HG03045 (cell line): ENCODE results near the gene MED12L.

Source experiments
- ATAC-seq: cut with Tn5 transposase; IDR thresholded peaks from one replicate; pipeline ENCODE4 v1.9.1; 2021; ENCODE audit warnings: mild to moderate bottlenecking, moderate library complexity; ENCODE audit not compliant: unreplicated experiment

The MED12L gene

DNA sequence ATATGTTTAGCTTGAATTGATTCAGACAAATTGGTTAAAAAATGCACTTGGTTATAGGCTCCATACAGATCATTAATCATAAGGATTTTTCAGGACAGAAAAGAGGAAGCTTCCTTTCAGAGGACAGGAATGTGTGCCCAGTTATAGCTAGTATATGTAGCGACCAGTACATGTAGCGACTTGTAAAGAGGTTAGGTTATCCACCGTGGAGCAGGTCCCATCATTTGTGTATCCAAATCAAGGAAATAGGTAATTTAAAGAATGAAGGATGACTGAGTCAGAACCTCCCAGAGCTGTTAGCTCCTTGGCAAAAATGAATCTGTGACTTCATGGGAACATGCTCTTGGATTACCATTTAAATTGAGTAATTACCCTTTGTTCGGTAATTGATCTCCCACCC lies 314.9 kb downstream of the MED12L start:
- ATAC-seq, result no peak

DNA sequence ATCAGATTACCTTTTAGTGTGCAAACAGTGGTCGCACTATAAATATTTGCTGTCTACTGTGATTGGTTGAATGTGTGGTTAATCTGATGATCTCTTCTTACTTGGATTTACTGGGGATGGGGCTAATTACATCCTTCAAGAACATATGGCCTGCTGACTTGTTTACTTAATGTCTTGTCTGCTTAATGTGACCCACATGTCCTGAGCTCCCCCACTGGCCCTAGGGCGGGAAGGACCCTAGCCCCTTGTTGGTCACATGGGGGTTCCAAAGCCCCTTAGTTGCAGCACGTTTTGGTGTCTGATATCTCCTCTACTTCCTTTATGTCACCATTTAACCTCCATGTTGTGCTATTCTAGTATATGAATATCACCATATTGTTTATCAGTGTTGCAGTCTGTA lies 316.9 kb downstream of the MED12L start:
- ATAC-seq, result no peak

DNA sequence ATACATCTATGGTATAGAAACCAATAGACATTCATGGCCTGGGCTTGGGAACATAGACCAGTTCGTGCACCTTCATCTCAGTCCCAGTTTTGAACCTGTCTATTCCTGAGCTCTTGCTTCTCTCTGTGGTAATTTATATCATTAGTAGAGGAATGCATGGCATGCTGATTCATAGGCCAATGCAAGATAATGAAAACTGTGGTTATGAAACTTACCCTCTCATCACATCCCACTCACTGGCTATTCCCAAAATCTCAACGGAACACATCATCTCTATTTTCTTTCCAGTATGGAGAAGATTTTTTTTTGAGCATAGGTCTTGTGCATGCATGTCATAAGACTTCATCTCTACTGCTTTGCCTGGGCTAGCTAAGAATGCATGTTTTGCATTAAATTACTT lies 317.8 kb downstream of the MED12L start:
- no peak for ATAC-seq

DNA sequence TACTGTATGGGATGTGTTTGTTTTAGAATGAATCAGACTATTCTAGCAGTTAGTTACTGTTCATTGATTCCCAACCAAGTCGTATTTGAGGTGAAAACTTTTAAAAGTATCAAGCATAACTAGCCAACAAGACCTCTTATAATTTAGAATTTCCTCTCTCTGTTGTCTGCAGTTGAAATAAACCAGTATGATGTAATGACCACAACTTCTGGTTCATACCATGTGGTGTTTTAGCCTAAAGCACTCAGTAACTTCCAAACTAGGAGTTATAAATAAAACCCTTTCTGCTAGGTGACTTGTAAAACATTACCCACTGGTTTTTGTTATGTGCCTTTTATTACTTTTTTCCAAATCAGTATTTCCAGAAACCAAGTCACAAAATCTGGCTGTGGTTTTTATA lies 318.9 kb downstream of the MED12L start:
- no peak for ATAC-seq

DNA sequence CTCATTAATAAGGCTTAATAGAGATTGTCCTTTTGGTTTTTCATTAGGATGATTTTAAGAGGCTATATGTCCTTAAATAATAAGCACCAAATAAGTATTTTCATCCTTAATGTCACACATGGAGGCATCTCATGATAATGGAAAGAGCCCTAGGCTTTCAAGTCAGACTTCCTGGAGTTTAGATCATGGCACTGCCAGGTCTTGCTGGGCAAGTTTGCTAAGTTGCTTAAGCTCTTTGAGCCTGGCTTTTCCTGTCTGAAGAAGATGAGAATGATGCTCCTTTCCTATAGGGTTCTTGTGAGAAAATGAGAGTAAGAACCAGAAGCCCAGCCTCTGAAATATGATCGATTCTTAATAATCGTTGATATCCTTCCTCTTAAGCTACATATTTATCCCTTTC lies 322.5 kb downstream of the MED12L start:
- ATAC-seq, result no peak

DNA sequence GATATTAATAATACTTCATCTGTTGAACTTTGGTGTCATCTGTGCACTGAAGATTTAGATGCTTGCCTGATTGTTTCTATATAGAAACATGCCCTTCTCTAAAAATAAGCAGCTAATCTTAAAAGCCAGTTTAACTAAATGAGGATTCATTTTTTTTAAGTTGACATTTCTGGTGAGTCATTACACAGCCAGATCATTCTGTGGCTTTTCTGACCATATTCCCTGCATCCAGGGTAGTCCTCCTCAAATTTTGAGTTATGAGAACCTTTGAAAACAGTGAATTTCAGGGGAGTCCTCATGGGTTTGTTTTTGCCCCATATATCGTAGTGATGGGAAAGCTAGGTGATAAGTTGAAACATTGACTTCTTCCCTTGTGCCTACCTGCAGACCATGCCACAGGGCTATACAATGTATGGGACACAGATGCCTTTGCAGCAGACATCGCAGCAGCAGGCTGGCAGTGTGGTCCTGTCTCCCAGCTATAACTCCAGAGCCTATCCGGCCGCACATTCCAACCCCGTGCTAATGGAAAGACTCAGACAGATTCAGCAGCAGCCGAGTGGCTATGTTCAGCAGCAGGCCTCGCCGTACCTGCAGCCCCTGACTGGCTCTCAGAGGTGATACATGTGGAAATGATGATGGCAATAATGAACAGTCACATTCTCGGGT lies 325.6 kb downstream of the MED12L start:
- no peak for ATAC-seq

DNA sequence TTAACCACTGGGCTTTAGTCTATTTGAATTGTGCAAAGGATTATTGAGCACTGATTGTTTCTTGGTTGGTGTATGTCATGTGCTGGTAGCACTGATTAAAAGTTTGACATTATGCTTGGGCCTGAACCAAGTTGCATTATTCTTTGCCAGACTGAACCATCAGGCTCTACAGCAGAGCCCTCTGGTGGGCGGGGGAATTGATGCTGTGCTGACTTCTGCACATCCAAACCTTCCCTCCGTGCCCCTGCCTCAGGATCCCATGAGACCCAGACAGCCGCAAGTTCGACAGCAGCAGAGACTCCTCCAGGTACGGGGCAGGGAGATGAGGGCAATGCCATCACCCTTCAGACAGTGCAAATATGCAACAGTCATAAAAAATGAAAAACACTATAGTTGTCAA lies 327.5 kb downstream of the MED12L start:
- no peak for ATAC-seq

DNA sequence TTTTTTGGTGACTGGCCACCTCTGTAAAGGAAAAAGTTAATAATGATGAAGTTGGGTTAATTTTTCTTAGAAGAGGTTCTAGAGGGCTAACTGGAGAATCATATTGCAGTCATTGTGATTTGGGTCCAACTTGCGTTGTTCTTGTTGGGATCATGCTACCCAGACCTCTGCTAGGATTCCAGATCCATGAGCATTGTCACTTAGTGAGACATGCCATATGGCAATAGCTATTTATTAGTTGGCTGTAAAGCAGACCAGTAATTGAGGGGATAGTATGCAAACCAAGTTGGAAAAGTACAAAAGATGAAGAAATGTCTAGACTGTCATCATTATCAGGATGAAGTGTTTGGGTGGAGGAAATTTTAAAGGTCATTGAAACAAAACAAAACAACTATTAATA lies 329.8 kb downstream of the MED12L start:
- ATAC-seq, result no peak

DNA sequence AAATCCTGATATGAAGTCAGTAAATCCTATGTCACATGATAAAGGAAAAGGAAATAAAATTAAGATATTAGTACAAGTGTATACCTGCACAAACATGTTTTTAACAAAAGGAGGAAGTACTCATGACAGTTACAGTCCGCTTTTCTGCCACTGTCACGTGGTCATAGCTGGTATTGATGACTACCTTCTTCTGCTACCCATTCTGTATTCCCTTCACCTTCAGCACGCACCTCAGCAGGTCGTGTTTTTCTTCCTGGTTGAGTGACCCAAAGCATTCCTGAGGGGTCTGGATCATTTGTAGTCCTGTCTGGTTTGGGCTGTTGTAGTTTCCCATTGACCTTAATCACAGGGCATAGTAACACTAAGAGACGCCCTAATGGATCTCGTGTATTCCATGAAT lies 334.3 kb downstream of the MED12L start:
- ATAC-seq, result no peak

DNA sequence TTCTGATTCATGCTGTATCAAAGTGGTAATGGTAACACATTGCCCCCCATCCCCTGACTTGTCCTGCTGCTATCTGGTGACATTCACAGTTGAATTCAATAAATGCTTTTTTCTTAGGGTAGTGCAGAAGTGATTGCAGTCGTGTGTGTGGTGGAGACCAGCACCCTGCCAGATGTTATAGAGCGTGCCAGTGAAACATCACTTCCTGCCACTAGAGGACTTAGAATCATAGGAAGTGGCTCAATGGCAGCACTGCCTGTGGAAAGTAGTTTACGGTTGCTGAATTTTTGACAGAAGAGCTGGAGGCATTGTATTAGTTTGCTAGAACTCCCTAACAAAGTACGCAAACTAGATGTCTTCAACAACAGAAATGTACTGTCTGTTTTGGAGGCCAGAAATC lies 336.5 kb downstream of the MED12L start:
- ATAC-seq, result no peak

DNA sequence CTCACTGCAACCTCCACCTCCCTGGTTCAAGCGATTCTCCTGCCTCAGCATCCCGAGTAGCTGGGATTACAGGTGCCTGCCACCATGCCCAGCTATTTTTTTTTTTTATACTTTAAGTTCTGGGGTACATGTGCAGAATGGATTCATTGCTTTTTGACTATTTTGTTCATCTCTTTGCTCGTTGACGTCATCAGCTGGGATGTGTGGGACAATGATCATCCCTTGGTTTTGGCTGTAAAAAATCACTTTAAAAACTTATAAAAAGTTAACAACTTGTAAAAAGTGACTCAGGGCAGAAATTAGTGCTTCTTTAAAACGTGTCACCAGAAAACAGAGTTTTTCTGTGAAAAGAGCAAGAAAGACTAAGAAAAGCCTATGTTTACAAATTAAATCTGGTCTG lies 337.6 kb downstream of the MED12L start:
- ATAC-seq, result no peak

DNA sequence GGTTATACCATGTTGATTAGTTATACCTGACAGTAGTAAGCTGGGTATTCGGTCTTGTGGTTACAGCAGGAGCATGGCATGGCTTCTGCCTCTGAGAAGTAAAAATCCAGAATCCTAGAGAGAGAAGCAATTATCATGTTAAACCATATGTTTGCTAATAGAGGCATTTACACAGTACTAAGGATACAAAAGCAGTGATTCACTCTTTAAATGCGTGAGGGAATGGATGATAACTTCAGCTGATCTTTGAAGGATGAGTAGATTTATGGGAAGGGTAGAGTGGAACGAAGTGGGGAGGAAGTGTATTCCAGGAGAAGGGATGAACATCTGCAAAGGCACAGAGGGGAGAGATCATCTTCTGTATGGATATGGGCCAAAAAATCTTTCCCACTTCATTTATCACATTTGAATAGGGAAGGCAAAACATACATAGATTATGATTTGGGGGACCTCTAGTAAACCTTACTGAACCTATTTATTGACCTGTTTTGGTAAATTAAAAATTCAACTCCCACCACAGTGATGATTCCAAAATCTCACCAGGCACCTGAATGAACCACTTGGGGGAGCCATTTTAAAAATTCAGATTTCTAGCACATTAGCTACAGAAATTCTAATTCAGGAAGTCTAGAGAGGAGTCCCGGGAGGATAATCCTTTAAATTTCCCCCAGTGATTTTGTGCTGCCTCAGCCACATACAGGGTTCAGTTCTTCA lies 340.3 kb downstream of the MED12L start:
- ATAC-seq, result no peak

DNA sequence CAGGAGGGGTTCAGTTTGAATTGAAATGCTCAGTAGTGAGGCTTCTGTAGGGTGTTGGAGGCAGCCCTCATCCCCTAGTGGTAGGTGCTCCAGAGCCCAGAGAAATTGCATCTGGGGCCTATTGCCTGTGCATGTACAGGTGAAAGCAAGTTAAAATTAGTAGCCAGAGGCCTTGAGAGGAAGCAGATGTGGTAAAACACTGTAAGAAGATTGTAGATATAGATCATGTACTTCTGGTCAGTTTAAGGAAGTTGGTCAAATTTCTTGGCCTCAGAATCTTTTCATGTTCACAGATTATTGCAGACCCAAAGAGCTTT lies 340.8 kb downstream of the MED12L start:
- no peak for ATAC-seq

DNA sequence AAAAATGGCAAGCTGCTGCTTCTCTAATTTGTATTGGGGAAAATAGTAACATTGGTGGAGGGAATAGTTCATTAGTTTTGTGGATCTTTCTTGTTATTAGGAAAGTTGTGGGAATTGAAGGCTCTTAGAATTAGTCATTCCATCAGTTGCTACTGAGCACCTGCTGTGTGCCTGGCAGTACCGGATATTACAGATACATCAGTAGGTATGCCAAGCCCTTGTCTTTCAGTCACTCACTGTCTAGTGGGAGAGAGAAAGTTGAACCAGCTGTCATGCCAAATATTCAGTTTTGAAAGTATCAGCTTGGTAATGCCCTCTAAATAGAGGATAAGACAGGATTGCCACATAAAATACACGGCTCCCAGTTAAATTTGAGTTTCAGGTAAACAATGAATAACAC lies 342.9 kb downstream of the MED12L start:
- no peak for ATAC-seq

DNA sequence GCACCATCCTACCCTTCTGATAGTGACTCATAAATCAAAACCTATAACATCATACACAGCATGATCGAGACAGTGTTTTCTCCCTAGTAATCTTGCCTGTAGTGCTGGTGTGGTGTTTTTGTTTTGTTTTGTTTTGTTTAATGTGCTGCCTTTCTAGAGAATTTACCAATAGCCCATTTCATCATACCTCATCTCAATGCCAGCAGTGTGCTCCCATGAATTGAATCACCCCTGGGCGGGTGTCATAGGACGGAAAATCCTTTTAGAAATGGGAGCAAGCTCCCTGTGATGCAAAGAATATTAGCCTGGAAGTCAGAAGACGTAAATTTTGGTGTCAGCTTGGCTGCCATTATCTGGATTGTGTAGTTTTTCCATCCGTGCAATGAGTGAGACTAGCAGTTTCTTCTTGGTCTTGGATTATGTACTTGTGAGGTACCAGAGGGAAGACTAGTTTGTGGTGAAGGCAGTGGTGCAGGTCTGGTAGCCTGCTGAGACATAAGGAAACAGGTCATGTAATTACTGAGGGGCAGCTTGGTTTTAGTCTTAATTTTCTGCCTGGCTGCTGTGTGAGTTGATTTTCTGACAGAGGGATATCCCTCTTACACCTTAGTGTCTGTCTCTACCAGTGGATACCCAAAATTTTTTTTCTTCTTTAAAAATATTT lies 345.5 kb downstream of the MED12L start:
- no peak for ATAC-seq

DNA sequence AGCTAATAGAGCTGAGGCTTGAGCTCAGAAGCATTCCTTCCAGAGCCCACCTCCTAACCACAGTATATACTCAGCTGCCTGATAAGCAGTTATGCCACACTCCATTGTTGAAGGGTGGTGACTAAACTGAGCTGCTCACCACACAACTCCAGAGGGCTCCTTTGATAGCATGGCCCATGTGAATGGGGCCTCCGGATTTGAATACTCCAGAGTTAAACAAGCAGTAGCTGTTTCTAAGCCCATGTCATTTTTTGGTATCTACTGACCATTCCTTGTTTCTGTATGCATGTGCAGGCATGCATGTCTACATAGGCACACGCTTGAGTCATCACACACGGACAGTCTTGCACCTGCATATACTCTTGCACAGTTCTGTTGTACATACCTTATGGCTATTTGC lies 346.5 kb downstream of the MED12L start:
- ATAC-seq, result no peak

DNA sequence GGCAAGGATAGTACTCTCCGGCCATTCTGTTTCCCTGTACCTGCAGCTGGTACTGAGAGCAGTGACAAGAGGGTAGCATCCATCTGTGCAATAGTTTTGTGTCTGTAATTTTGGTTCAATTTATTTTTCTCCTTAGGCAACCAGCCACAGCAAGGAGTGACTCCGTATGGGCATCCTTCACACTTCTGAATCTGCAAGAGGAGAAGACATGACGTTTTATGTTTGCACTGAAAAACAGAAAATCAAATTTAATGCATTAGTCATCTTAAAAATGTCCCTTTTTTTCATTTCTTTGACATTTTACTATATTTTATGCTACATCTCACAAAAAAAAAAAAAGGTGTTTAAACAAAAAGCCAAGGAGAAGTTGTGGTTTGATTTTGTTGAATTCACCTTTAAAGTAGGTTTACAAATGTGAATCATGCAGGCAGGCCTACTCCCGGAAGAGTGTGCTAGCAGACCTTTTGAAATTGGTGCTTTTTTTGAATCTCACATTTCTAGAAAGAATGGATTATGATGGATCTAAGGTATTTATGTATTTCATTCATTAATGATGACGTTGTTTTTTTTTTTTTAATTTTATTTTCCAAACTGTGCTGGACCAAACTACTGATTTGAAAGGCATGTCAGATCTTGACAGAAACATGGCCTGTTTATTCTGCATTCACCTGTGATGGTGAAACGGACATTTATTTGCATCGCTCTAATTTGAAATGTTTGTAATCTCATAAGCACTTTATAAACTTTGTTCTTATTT lies 347.3 kb downstream of the MED12L start:
- ATAC-seq, result no peak

DNA sequence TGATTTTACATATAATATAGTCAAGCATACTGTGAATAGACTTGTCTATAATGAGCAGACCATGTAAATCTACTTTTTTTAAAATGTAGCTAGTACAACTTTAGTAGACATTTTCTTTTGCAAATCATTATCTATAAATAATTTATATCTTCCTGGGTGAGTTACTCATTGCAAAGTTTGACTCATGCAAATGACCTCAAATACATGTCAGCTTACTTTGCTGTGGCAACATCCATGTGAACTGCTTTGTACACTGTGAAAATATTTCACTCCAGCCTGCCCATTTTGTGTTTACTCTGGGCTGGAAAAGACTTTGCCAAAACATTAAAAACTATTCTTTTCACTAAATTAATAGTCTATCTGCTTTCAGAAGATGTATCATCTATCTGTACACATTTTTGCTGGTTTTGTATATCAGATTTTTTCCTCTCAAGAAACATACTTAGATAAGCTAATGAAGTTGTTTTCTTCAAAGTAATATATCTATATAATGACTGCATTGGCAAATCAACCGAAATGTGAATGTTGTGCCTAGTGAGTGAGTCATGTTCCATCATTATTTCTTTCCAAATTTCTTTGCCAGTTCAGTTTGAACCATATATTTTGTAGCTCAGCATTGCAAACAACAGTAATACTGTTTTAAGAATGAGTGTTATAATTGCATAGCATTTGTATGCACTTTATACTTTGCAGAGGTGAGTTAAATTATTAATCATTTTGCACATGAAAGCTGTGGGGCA lies 348.9 kb downstream of the MED12L start:
- ATAC-seq, result no peak

DNA sequence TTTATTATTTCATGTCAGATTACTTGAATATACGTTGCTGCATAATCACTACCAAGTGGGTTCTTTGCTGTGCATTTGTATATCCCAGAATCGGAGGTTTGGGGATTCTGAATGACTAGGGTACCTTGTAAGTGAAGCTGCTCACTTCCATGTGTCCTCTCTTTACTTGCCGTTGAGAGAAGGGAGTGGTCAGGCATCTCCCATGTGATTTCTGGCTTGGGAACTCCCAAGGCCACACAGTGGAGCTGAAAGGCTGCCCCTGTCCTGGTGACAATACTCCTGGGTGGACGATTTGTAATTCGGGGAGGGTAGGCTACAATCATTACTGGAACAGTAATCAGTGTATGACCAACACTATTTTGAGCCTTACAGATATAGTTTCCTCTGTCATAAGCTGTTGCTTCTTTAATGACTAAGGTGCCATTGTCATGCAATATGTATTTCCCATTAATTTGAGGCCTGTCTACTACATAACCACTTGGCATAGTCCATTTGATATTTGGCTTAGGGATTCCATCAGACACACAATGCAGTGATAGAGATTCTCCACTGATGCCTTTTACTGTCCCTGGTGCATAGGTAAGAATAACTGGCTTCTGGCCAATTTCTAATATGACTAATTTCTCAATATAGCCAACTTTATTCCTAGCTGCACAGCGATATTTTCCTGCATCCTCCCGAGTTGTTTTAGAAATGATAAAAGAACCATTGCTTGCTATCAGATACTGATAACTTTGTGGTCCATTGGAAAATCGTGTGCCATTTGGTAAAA lies 351.4 kb downstream of the MED12L start:
- ATAC-seq, result no peak

DNA sequence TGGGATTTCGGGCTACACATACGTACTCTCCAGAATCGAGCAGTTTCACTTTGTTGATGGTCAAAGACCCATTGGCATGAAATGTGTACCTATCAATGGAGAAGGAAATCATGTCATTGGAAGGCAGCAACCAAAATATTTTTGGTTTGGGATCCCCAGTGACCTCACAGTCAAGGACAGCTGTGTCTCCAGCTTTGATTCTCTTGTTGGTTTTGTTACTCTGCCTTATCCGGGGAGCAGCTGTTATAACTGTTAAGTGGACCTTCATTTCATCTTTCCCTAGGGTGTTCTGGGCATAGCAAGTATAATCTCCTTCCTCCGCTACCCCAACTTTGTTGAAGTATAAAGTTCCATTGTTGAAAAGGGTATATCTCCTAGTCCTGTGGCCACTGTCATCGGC lies 352.4 kb downstream of the MED12L start:
- no peak for ATAC-seq
